K562 (cell line): Measurements from ENCODE around the gene SLC12A3.

Experiments used
- ATF6 ChIP-seq: sonication (generic); formaldehyde crosslinking; IDR thresholded peaks from 2 replicates; pipeline ENCODE4 v1.4.0; 2020; ENCODE audit warnings: mild to moderate bottlenecking, missing genetic modification reagents
- ATF7 ChIP-seq: fragments of 450-650 bp; IDR thresholded peaks from 2 replicates; pipeline ENCODE4 v1.7.1; 2014; ENCODE audit warnings: mild to moderate bottlenecking, moderate library complexity
- ELF2 ChIP-seq: fragments of 250-450 bp; sonication (Bioruptor Pico); IDR thresholded peaks from 2 replicates; pipeline ENCODE4 v1.5.0; 2021; ENCODE audit warnings: mild to moderate bottlenecking
- MAFK ChIP-seq: IDR thresholded peaks from 2 replicates; pipeline ENCODE4 v1.6.1; 2011; ENCODE audit warnings: low read length, improper control_type of control experiment
- MECOM ChIP-seq: fragments of 250-450 bp; sonication (Bioruptor Pico); IDR thresholded peaks from 2 replicates; pipeline ENCODE4 v1.8.0; 2022; ENCODE audit warnings: inconsistent platforms
- NCOA6 ChIP-seq: fragments of 450-650 bp; IDR thresholded peaks from 2 replicates; pipeline ENCODE4 v1.6.1; 2017; ENCODE audit warnings: mild to moderate bottlenecking
- POLR2AphosphoS5 ChIP-seq: IDR thresholded peaks from 2 replicates; pipeline ENCODE4 v1.6.1; 2011; ENCODE audit warnings: mild to moderate bottlenecking, low read depth, low read length, moderate library complexity; ENCODE audit not compliant: control insufficient read depth, insufficient read depth
- TEAD2 ChIP-seq: fragments of 450-650 bp; IDR thresholded peaks from 2 replicates; pipeline ENCODE4 v1.6.1; 2016; ENCODE audit warnings: missing genetic modification characterization, control low read depth, missing compliant biosample characterization
- ZBTB1 ChIP-seq: sonication (generic); formaldehyde crosslinking; IDR thresholded peaks from 2 replicates; pipeline ENCODE4 v1.8.1; 2023; ENCODE audit warnings: missing genetic modification reagents, low read depth, mild to moderate bottlenecking, borderline replicate concordance
- ZFP30 ChIP-seq: fragments of 250-450 bp; sonication (Bioruptor Pico); IDR thresholded peaks from 2 replicates; pipeline ENCODE4 v1.8.0; 2022; ENCODE audit warnings: moderate library complexity, mild to moderate bottlenecking, inconsistent platforms, borderline replicate concordance
- ZNF668 ChIP-seq: fragments of 250-450 bp; sonication (Bioruptor Pico); IDR thresholded peaks from 2 replicates; pipeline ENCODE4 v1.8.0; 2022; ENCODE audit warnings: mild to moderate bottlenecking, inconsistent platforms
- ZNF695 ChIP-seq: fragments of 450-650 bp; formaldehyde crosslinking; IDR thresholded peaks from 2 replicates; pipeline ENCODE4 v1.4.0; 2020; ENCODE audit warnings: mild to moderate bottlenecking, moderate library complexity
- TF ChIP-seq, protein P1 (sequence below): sonication (generic); formaldehyde crosslinking; IDR thresholded peaks from 2 replicates; pipeline ENCODE4 v1.5.0; 2020; ENCODE audit warnings: missing genetic modification reagents

DNA sequence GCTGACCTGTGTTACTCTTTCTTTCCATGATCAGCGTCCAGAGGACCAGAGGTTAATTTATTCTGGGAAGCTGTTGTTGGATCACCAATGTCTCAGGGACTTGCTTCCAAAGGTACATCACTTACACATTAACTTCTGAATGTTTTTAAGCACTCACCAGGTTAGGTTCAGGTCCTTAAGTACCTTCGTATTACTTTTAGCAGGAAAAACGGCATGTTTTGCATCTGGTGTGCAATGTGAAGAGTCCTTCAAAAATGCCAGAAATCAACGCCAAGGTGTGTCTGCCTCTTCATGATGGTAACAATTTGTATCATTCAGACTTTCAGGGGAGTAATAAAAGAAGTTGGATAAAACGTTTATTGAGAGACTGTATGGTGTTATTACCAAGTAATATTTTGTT is 70.2 kb downstream of the SLC12A3 start:
- TF ChIP-seq ATF6 (CRISPR knock-in tag) (no peak), MAFK (no peak), ZBTB1 (CRISPR knock-in tag) (no peak), ELF2 (CRISPR knock-in tag) (no peak), ATF7 (no peak), ZFP30 (no peak), MECOM (CRISPR knock-in tag) (no peak), ZNF668 (CRISPR knock-in tag) (no peak), TEAD2 (tag) (no peak), ZNF695 (CRISPR knock-in tag) (no peak), POLR2AphosphoS5 (no peak), NCOA6 (no peak)
- TF ChIP-seq, protein P1, sequence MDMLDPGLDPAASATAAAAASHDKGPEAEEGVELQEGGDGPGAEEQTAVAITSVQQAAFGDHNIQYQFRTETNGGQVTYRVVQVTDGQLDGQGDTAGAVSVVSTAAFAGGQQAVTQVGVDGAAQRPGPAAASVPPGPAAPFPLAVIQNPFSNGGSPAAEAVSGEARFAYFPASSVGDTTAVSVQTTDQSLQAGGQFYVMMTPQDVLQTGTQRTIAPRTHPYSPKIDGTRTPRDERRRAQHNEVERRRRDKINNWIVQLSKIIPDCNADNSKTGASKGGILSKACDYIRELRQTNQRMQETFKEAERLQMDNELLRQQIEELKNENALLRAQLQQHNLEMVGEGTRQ (CRISPR knock-in tag), result no peak
